Cortex of kidney (tissue), 1 donor: Measurements from ENCODE around the gene PIEZO2.

ENCODE experiments used
- DNase-seq: peaks from one replicate; lab custom pipeline; 2025; lab: John Stamatoyannopoulos, UW

Gene PIEZO2

GRCh38 chr18:11064727-11065460, 84.5 kb downstream of the PIEZO2 start:
- DNase-seq, result no peak

DNA sequence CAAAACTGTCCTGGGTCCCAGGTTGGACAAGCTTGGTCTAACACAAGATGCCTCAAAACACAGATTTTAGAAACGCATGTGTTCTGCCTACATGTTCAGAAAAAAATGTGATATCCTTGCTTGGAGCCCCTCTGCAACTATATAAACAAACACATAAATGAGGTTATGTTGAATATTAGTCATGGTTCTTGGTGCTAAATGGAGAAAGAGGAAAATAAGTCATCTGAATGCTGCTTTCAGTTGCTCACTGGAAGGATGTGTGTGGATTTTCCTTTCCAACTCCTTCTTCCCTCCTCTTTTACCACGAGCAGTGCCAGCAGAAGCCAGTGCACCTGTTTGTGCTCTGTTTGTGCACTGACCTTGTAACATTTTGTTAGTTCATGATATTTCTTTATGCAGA, 85.3 kb downstream of the PIEZO2 start:
- no peak for DNase-seq

GRCh38 chr18:11055721-11056120, 93.6 kb downstream of the PIEZO2 start:
- DNase-seq, result no peak

DNA sequence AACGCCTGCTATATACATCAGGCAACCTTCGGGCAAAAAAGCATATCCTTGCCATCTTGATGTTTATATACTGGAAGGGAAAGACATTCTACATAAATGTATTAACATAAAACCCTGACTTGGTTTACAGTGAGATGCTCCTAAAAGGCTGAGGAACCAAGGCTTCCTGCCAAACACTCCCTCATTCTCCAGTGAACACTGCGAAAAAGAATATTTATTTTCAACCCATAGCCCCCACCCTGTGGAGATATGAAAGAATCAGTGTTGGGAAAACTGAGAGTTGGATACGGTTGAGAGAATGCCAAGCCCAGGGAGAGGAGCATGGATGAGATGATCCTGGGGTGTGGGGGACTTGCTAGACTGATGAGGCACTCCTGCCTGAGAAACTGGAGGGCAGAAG, 94.9 kb downstream of the PIEZO2 start:
- DNase-seq, result no peak

- DNase-seq, result no peak
These were observed 96.1 kb downstream of the PIEZO2 start for GRCh38 chr18:11053293-11053692.

- no peak for DNase-seq
These were observed 96.6 kb downstream of the PIEZO2 start for GRCh38 chr18:11052800-11053199.

GRCh38 chr18:11051462-11051861, 97.9 kb downstream of the PIEZO2 start:
- no peak for DNase-seq

DNA sequence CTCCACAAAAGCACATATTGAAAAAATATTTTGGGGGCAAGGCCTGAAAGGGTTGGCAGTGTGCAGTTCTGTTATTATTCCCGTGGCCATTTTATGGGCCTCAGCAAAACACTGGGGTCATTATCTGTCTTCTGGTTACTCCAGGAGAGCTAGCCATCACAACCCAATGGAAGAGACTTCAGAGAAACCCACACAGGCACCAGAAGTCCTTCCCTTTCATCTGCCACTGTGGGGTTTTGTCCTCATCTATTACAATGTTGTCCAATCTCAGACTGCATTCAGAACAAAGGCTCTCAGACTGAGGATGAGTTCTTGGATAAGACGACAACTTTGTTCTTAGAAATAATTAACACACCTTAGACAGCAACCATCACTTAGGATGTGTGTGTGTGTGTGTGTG, 98.4 kb downstream of the PIEZO2 start:
- DNase-seq, result no peak

GRCh38 chr18:11047817-11048216, 101.6 kb downstream of the PIEZO2 start:
- DNase-seq, result no peak

GRCh38 chr18:11047156-11047555, 102.2 kb downstream of the PIEZO2 start:
- no peak for DNase-seq

- DNase-seq, result no peak
These were observed 103.2 kb downstream of the PIEZO2 start for GRCh38 chr18:11046140-11046539.

DNA sequence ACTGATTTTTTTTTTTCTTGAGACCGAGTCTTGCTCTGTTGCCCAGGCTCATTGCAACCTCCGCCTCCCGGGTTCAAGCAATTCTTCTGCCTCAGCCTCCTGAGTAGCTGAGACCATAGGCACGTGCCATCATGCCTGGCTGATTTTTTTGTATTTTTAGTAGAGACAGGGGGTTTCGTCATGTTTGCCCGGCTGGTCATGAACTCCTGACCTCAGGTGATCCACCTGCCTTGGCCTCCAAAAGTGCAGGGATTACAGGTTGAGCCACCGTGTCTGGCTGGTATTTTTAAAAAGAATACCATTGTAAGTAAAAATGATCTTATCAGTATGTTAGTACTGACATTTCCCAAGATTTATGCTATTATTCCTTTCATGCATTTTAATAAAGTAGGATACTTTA, 105.7 kb downstream of the PIEZO2 start:
- DNase-seq, result no peak

DNA sequence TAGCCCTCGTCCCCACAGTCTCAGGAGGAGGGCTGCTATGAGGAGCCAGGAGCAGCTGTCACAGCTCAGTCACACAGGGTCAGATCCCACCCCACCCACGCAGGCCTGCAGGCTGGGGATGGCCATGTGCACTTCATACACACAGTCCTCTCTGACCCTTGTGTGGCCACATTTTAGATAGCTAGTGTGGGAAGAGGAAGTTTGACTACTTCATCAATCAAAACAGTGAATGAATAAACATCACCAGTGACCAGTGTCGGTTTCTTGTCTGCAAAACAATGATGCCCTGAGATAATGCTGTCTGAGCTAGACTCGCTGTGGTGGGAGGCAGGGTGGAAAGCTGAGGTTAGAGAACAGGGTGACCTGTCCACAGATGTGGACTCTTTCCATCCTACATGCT, 107.1 kb downstream of the PIEZO2 start:
- DNase-seq, result no peak

- no peak for DNase-seq
These were observed 108.3 kb downstream of the PIEZO2 start for GRCh38 chr18:11040823-11041656.

DNA sequence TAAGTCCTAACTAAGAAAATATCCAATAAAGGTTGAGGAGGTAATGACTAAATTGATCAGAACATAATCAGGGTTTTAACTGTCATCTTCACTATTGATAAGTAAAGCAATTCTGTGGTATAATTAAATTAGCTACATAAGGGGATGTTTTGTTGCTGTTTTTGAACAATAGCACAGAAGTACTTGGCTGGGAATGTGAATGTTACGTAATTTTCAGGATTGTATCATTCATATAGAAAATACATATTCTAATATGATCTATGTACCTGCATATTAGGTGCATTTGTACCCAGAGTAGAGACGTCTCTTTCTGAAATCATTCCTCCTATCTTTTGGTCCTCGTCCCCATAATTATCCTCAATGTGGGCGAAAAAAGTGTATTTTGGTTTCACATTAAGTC, 109.0 kb downstream of the PIEZO2 start:
- DNase-seq, result no peak

GRCh38 chr18:11037533-11038240, 111.7 kb downstream of the PIEZO2 start:
- no peak for DNase-seq

GRCh38 chr18:11035814-11036495, 113.4 kb downstream of the PIEZO2 start:
- DNase-seq, result no peak

DNA sequence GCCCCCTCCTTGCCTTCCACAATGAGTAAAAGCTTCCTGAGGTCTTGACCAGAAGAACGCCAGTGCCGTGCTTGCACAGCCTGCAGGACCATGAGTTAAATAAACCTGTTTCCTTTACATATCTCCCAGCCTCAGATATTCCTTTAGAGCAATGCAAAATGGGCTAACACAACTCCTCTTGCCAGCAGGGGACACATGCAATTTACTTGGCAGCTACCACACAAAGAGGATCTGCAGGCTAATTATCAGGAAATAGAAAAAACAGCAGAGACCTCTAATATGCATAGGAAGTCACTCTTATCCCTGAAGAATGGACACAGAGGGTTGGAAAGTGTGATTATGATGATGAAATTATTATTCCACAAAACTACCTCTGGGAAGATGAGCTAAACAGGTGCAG, 114.0 kb downstream of the PIEZO2 start:
- no peak for DNase-seq

GRCh38 chr18:11034884-11035283, 114.5 kb downstream of the PIEZO2 start:
- DNase-seq, result no peak

- no peak for DNase-seq
These were observed 115.9 kb downstream of the PIEZO2 start for GRCh38 chr18:11033503-11033902.

DNA sequence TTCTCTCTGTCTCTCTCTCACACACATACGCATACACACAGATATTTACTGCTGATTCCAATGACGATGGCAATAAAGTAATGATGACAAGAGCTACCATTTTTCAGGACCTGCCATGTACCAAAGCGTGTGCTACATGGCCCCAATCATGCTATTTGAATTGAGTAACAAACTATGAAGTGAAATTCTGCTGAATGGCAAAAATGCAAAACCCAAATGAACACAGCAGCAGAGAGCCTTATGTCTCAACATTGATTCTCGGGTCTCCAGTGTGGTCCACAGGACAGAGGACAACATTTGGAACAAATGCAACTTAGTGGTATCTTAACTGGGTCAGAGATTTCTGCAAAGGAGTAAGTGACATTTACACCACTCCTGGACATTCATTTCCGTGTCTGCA, 117.4 kb downstream of the PIEZO2 start:
- no peak for DNase-seq

DNA sequence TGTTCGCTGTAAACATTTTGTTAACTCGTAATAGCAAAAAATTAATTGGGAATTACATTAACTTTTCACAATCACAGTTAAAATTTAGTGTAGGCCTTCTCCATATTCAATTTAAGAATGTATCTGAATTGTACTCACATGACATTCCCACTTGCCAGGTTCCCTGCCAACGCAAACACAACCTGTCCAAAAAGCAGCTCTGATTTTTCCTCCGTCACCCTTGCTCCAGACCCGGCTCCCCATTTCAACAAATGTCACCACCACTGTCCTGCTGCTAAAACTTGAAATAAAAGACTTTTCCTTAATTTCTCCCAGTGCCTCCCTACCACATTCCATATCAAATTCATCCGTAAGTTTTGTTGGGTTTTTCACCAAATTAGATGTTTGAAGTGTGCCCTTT, 120.3 kb downstream of the PIEZO2 start:
- DNase-seq, result no peak
